ENCODE measurements around the gene SLC25A47. TPM values are rescaled to one million over a fixed set of nuclear protein-coding genes. Genes with fewer than 3 reads are reported as not detected.

Gene SLC25A47
- total RNA-seq, 1 experiment from 2014 or later, result not detected

GRCh38 chr14:100359111-100359510 lies 36.0 kb downstream of the SLC25A47 start:
- H3K4me1 Mint-ChIP-seq (ENCODE audit: insufficient read depth, unreplicated experiment), result no peaks in the 10 kb centered on the region
- no peaks in the 10 kb centered on the region for H3K27me3 Mint-ChIP-seq (ENCODE audit: insufficient read depth, unreplicated experiment)
- no peak for DNase-seq (ENCODE audit: unreplicated experiment)
- H3K4me3 Mint-ChIP-seq (ENCODE audit: unreplicated experiment), result no peak overlapping the region
- POLR2A ChIA-PET, result interaction anchor here (1.2 kb wide), 1 partner anchor 16 kb away, joined by 4 read pairs; a partner anchor contains a TSS
- H3K27ac Mint-ChIP-seq (ENCODE audit: low read depth, unreplicated experiment), result no peak overlapping the region
- CTCF ChIA-PET, result interaction anchor here (1.3 kb wide), 1 partner anchor 26 kb away, joined by 3 read pairs; no protein-coding TSS in a partner anchor
- TF ChIP-seq, protein P1, sequence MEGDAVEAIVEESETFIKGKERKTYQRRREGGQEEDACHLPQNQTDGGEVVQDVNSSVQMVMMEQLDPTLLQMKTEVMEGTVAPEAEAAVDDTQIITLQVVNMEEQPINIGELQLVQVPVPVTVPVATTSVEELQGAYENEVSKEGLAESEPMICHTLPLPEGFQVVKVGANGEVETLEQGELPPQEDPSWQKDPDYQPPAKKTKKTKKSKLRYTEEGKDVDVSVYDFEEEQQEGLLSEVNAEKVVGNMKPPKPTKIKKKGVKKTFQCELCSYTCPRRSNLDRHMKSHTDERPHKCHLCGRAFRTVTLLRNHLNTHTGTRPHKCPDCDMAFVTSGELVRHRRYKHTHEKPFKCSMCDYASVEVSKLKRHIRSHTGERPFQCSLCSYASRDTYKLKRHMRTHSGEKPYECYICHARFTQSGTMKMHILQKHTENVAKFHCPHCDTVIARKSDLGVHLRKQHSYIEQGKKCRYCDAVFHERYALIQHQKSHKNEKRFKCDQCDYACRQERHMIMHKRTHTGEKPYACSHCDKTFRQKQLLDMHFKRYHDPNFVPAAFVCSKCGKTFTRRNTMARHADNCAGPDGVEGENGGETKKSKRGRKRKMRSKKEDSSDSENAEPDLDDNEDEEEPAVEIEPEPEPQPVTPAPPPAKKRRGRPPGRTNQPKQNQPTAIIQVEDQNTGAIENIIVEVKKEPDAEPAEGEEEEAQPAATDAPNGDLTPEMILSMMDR (IDR thresholded peaks at IDR 0.05; ENCODE audit: unreplicated experiment), result no peak
- peaks cover 86% of the 10 kb centered on the region for H3K36me3 Mint-ChIP-seq (ENCODE audit: insufficient read depth, unreplicated experiment)
- H3K9me3 Mint-ChIP-seq (ENCODE audit: unreplicated experiment), result no peaks in the 10 kb centered on the region
- intact Hi-C loops (cut with micrococcal nuclease), result no loop called here
- BruUV-seq (replicated peaks), result no TSS peak

- POLR2A ChIA-PET, result no interaction called here
- intact Hi-C loops (cut with micrococcal nuclease), result no loop called here
- TF ChIP-seq, protein P1 (IDR thresholded peaks at IDR 0.05; ENCODE audit: unreplicated experiment), result no peak
- Mint-ChIP-seq H3K9me3 (ENCODE audit: unreplicated experiment) (no peaks in the 10 kb centered on the region), H3K36me3 (ENCODE audit: insufficient read depth, unreplicated experiment) (peaks cover 87% of the 10 kb centered on the region), H3K27ac (ENCODE audit: low read depth, unreplicated experiment) (no peak overlapping the region), H3K27me3 (ENCODE audit: insufficient read depth, unreplicated experiment) (no peaks in the 10 kb centered on the region), H3K4me1 (ENCODE audit: insufficient read depth, unreplicated experiment) (no peaks in the 10 kb centered on the region), H3K4me3 (ENCODE audit: unreplicated experiment) (no peak overlapping the region)
- CTCF ChIA-PET, result interaction anchor here (0.6 to 0.9 kb wide), 2 partner anchors 12 to 25 kb away, joined by 3 read pairs; no protein-coding TSS in a partner anchor
- BruUV-seq (replicated peaks), result no TSS peak
- DNase-seq (ENCODE audit: unreplicated experiment), result no peak
Observed at GRCh38 chr14:100359881-100360280, 36.7 kb downstream of the SLC25A47 start.

DNA sequence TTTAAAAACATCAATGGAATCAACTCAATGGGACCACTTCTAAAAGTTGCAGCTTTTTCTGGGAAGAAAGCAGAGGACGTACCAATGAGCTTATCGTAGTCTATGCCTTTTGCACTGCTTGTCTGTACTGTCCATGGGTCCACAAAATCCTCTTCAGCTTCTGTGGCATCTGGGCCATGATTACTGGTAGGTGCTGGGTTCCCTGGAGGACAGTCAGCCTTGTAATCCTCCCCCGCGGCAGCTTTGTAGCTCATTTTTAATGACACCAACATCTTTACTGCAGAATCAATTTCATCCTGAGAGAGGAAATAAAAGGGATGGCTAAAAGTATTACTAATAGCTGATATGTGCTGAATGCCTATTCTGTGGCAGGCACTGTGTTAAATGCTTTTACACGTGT lies 38.5 kb downstream of the SLC25A47 start:
- H3K36me3 Mint-ChIP-seq (ENCODE audit: insufficient read depth, unreplicated experiment), result peaks cover 87% of the 10 kb centered on the region
- TF ChIP-seq, protein P1 (IDR thresholded peaks at IDR 0.05; ENCODE audit: unreplicated experiment), result no peak
- no peaks in the 10 kb centered on the region for H3K9me3 Mint-ChIP-seq (ENCODE audit: unreplicated experiment)
- no peak overlapping the region for H3K4me3 Mint-ChIP-seq (ENCODE audit: unreplicated experiment)
- H3K27me3 Mint-ChIP-seq (ENCODE audit: insufficient read depth, unreplicated experiment), result no peaks in the 10 kb centered on the region
- intact Hi-C loops (cut with micrococcal nuclease), result no loop called here
- no peaks in the 10 kb centered on the region for H3K4me1 Mint-ChIP-seq (ENCODE audit: insufficient read depth, unreplicated experiment)
- no peak for DNase-seq (ENCODE audit: unreplicated experiment)
- CTCF ChIA-PET, result interaction anchor here (0.6 to 0.9 kb wide), 5 partner anchors 12 to 679 kb away, joined by 3 to 6 read pairs (median 5); no protein-coding TSS in a partner anchor
- no TSS peak for BruUV-seq (replicated peaks)
- POLR2A ChIA-PET, result interaction anchor here (0.7 kb wide), 1 partner anchor 30 kb away, joined by 3 read pairs; no protein-coding TSS in a partner anchor
- H3K27ac Mint-ChIP-seq (ENCODE audit: low read depth, unreplicated experiment), result no peak overlapping the region

GRCh38 chr14:100362311-100362927 lies 39.3 kb downstream of the SLC25A47 start:
- intact Hi-C loops (cut with micrococcal nuclease), result no loop called here
- Mint-ChIP-seq H3K9me3 (ENCODE audit: unreplicated experiment) (no peaks in the 10 kb centered on the region), H3K36me3 (ENCODE audit: insufficient read depth, unreplicated experiment) (peaks cover 87% of the 10 kb centered on the region), H3K4me3 (ENCODE audit: unreplicated experiment) (no peak overlapping the region), H3K27me3 (ENCODE audit: insufficient read depth, unreplicated experiment) (no peaks in the 10 kb centered on the region), H3K27ac (ENCODE audit: low read depth, unreplicated experiment) (no peak overlapping the region), H3K4me1 (ENCODE audit: insufficient read depth, unreplicated experiment) (no peaks in the 10 kb centered on the region)
- BruUV-seq (replicated peaks), result no TSS peak
- DNase-seq (ENCODE audit: unreplicated experiment), result no peak
- ChIA-PET CTCF (interaction anchor here (0.6 to 0.9 kb wide), 2 partner anchors 11 to 59 kb away, joined by 3 to 6 read pairs; no protein-coding TSS in a partner anchor), POLR2A (interaction anchor here (1.5 kb wide), 1 partner anchor 11 kb away, joined by 4 read pairs; no protein-coding TSS in a partner anchor)
- TF ChIP-seq, protein P1 (IDR thresholded peaks at IDR 0.05; ENCODE audit: unreplicated experiment), result no peak

Measured in MCF 10A (cell line).